NT2/D1 (cell line): ENCODE results near the gene XRCC4.

Source experiments
- YY1 ChIP-seq: IDR thresholded peaks from 2 replicates; pipeline ENCODE4 v1.6.1; 2011; ENCODE audit not compliant: insufficient read length, insufficient read depth
- ZNF274 ChIP-seq: IDR thresholded peaks from 2 replicates; pipeline ENCODE4 v1.6.1; 2011; ENCODE audit warnings: mild to moderate bottlenecking, low read depth, low read length

DNA sequence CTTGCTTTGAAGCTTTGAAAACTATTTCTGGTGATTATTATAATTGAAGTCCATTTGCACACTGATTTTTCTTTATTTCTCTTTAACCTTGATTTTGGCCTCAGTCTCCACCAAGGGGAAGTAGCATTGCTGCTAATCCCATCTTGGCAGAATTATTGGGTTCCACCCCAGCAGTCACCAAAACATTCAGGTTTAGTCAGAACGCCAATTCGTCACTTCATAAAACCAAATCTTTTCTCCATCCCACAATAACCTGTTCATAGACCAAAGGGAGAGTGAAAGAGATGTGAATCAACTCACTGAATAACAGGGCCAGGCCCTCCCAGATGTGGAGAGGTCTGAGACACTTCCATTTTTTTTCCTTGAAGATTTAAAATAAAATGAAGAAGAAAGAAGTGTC, 299.1 kb downstream of the XRCC4 start:
- TF ChIP-seq ZNF274 (no peak), YY1 (no peak)
